Spleen (tissue), 11 donors: ENCODE measurements around the gene FOXD2. TPM values are rescaled to one million over a fixed set of nuclear protein-coding genes. Genes with fewer than 3 reads are reported as not detected.

Source experiments
- DNase-seq: peaks from one replicate; pipeline ENCODE4 v3.0.0-alpha.2; 2020
- H3K27ac ChIP-seq, 8 donors: fragments of 200-600 bp; sonication (generic) in 7 of 8; 1 replicate in 4 of 8; 2 replicates in 4 of 8; pipeline versions ENCODE4 v1.5.0 to v1.8.0; 2016 to 2021; ENCODE audit warnings: inconsistent platforms in 4 of 8, mild to moderate bottlenecking in 4 of 8, moderate library complexity in 1 of 8
- H3K27me3 ChIP-seq, 7 donors: fragments of 200-600 bp; sonication (generic) in 6 of 7; replicated peaks in 1 of 7; 1 replicate in 4 of 7; 2 replicates in 3 of 7; pipeline versions ENCODE4 v1.5.0 to v1.8.0; 2016 to 2021; ENCODE audit warnings: inconsistent platforms in 3 of 7, mild to moderate bottlenecking in 1 of 7
- H3K36me3 ChIP-seq, 6 donors: fragments of 200-600 bp; sonication (generic) in 5 of 6; 1 replicate in 4 of 6; 2 replicates in 2 of 6; pipeline versions ENCODE4 v1.5.0 to v1.8.0; 2016 to 2021; ENCODE audit warnings: inconsistent platforms in 2 of 6
- H3K4me1 ChIP-seq, 6 donors: fragments of 200-600 bp; sonication (generic) in 5 of 6; 1 replicate in 3 of 6; 2 replicates in 3 of 6; pipeline versions ENCODE4 v1.5.0 to v1.8.0; 2016 to 2021; ENCODE audit warnings: inconsistent platforms in 3 of 6
- H3K4me3 ChIP-seq, 8 donors: fragments of 200-600 bp; sonication (generic) in 7 of 8; 1 replicate in 4 of 8; 2 replicates in 4 of 8; pipeline versions ENCODE4 v1.5.0 to v1.8.0; 2016 to 2021; ENCODE audit warnings: inconsistent platforms in 4 of 8, mild to moderate bottlenecking in 4 of 8, moderate library complexity in 2 of 8
- H3K9me3 ChIP-seq, 8 donors: fragments of 200-600 bp; sonication (generic) in 7 of 8; 1 replicate in 4 of 8; 2 replicates in 4 of 8; pipeline versions ENCODE4 v1.5.0 to v1.8.0; 2016 to 2021; ENCODE audit warnings: inconsistent platforms in 4 of 8
- POLR2A ChIP-seq, 3 donors: fragments of 450-650 bp; IDR thresholded peaks; one replicate each; pipeline ENCODE4 v1.5.1; 2017; ENCODE audit warnings: antibody characterized with exemption in 3 of 3, mild to moderate bottlenecking in 1 of 3
- POLR2AphosphoS5 ChIP-seq, 3 donors: sonication (generic); formaldehyde crosslinking; IDR thresholded peaks; one replicate each; pipeline ENCODE4 v1.5.1; 2017; ENCODE audit warnings: antibody characterized with exemption in 3 of 3
- WGBS, 5 donors: extraction: QIAGEN DNeasy Blood & Tissue Kit in 3 of 5; methylation state at CpG; one replicate each; pipeline versions ENCODE4 v1.1.5 to v1.1.7; 2013 to 2018; 5-methylcytosine and 5-hydroxymethylcytosine counted together
- intact Hi-C: fragments of 100-400 bp; cut with DNase I; formaldehyde crosslinking; loops from one replicate; pipeline ENCODE4 v1.15.0; 2023; ENCODE audit warnings: low total_unique reads
- polyA plus RNA-seq, 3 donors: library from polyadenylated mRNA; stranded (reverse); fragments of 200-250 nt; gene quantifications; one replicate each; pipeline ENCODE4 v1.2.1, GENCODE V29; 2013
- total RNA-seq, 7 donors: library from RNA; depleted of rRNA in 3 of 7; stranded (reverse); fragments of >200 nt in 3 of 7; fragmentation: NEBNext Ultra II Directional in 4 of 7; extraction: Animal tissue kit (Norgen Biotek cat#: 25700) in 4 of 7; gene quantifications; one replicate each; pipeline versions ENCODE4 v1.1.0 to v1.2.1, GENCODE V29; 2016 to 2021
- TF ChIP-seq, protein P1 (sequence below), 11 experiments: fragments of 200-600 bp in 7 of 11; fragments of 450-650 bp in 4 of 11; sonication (generic) in 4 of 11; IDR thresholded peaks in 8 of 11; conservative IDR thresholded peaks in 3 of 11; 1 replicate in 7 of 11; 2 replicates in 4 of 11; pipeline versions ENCODE4 v1.4.0 to v1.8.0; 2016 to 2021; ENCODE audit warnings: antibody characterized with exemption in 11 of 11, inconsistent platforms in 4 of 11, mild to moderate bottlenecking in 1 of 11
- donor health status: healthy with polysubstance abuse.
- donor health status: DM: no; HTN: no; CAD: no; lungs with moderate emphysema.
- donor health status: DM: no; HTN: no; CAD: no.
- donor health status: Bipolar disorder and iron deficiency.
- donor health status: healthy.
- donor health status: DM: no; HTN: no; CAD: no.
- donor health status: DM: yes; HTN: yes; CAD: no.

FOXD2 gene
- total and polyA plus RNA-seq, 10 donors, result 0.09 to 1.7 (median 0.61) TPM

DNA sequence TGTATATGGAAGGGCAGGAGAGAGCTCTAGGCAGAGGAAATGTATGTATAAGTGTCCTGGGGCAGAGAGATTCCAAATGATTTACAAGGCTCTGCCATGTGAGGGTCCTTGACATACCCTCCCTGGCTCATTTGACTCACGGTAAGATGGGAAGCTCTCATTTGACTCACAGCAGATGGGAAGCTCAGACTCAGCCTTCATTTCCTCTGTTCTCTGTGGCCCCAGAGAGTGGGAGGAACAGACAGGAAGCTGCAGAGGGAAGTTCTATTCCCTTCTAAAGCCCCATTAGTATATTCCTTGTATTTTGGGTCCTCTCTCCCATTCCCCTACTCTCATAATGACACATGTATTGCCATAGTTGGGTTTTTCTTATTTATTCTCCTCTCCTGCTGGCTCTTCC, 44.9 kb downstream of the FOXD2 start:
- TF ChIP-seq POLR2A (IDR thresholded peaks at IDR 0.05) (no peak), POLR2AphosphoS5 (IDR thresholded peaks at IDR 0.05) (no peak)
- TF ChIP-seq, protein P1, sequence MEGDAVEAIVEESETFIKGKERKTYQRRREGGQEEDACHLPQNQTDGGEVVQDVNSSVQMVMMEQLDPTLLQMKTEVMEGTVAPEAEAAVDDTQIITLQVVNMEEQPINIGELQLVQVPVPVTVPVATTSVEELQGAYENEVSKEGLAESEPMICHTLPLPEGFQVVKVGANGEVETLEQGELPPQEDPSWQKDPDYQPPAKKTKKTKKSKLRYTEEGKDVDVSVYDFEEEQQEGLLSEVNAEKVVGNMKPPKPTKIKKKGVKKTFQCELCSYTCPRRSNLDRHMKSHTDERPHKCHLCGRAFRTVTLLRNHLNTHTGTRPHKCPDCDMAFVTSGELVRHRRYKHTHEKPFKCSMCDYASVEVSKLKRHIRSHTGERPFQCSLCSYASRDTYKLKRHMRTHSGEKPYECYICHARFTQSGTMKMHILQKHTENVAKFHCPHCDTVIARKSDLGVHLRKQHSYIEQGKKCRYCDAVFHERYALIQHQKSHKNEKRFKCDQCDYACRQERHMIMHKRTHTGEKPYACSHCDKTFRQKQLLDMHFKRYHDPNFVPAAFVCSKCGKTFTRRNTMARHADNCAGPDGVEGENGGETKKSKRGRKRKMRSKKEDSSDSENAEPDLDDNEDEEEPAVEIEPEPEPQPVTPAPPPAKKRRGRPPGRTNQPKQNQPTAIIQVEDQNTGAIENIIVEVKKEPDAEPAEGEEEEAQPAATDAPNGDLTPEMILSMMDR (IDR thresholded peaks at IDR 0.05 in 8 of 11, conservative IDR thresholded peaks at IDR 0.05 in 3 of 11), result no peak
- no peaks in the 10 kb centered on the region for H3K36me3 ChIP-seq
- H3K4me1 ChIP-seq, result no peaks in the 10 kb centered on the region
- no peak overlapping the region for H3K4me3 ChIP-seq
- peaks cover 0 to 14% (median 0%) of the 10 kb centered on the region in 7 donors for H3K27me3 ChIP-seq
- H3K27ac ChIP-seq, result no peak overlapping the region
- no peaks in the 10 kb centered on the region for H3K9me3 ChIP-seq
- intact Hi-C loops, result no loop called here
- DNase-seq, result no peak
- 0 to 17% (median 10%) methylated on average over 1 of the region's 1 CpG for WGBS, 5 donors

DNA sequence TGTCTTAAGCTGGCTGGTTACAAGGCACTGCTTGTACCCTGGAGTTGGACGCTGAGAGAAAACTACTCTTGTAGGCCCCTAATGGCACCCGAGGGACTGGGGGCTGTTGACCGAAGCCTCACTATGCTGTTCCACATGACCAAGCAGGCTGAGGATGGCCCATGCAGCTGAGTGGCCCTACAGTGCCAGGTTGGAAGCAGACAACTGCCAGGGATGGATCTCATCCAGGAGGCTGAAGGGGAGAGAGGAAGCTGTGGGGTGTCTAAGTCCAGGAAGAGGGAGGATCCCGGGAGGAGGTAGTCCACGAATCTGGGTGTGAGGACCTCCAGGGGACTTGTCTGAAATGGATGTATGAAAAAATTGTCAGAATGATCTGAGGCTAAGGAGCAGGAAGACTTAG, 45.8 kb downstream of the FOXD2 start:
- DNase-seq, result no peak
- Histone ChIP-seq H3K9me3 (no peaks in the 10 kb centered on the region), H3K36me3 (no peaks in the 10 kb centered on the region), H3K27me3 (peaks cover 0 to 14% (median 0%) of the 10 kb centered on the region in 7 donors), H3K4me1 (no peaks in the 10 kb centered on the region), H3K27ac (no peak overlapping the region), H3K4me3 (no peak overlapping the region)
- WGBS, 5 donors, result 83 to 93% (median 87%) methylated on average over 5 of the region's 5 CpGs
- TF ChIP-seq, protein P1 (IDR thresholded peaks at IDR 0.05 in 8 of 11, conservative IDR thresholded peaks at IDR 0.05 in 3 of 11), result no peak
- TF ChIP-seq POLR2AphosphoS5 (IDR thresholded peaks at IDR 0.05) (no peak), POLR2A (IDR thresholded peaks at IDR 0.05) (no peak)
- intact Hi-C loops, result no loop called here

DNA sequence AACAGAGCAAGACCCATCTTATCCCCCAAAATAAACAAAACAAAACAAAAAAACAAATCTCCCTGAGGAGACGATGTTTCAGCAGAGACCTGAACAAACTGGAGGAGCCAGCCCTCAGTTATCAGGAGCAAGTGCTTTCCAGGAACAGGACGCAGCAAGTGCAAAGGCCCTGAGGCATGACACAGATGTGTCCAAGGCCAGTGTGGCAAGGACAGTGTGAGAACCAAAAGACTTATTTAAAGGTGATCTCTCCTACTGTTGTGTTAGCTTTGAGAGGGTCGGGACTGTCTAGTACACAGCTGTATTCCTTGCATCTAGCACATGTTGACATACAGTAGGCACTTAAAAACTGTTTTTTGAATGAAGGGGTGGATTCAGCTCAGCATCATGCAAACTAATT, 48.0 kb downstream of the FOXD2 start:
- TF ChIP-seq POLR2A (IDR thresholded peaks at IDR 0.05) (no peak), POLR2AphosphoS5 (IDR thresholded peaks at IDR 0.05) (no peak)
- TF ChIP-seq, protein P1 (IDR thresholded peaks at IDR 0.05 in 8 of 11, conservative IDR thresholded peaks at IDR 0.05 in 3 of 11), result no peak
- intact Hi-C loops, result no loop called here
- no peaks in the 10 kb centered on the region for H3K36me3 ChIP-seq
- 79 to 94% (median 85%) methylated on average over 3 of the region's 3 CpGs for WGBS, 5 donors
- H3K4me3 ChIP-seq, result no peak overlapping the region
- H3K27me3 ChIP-seq, result peaks cover 0 to 18% (median 0%) of the 10 kb centered on the region in 7 donors
- no peaks in the 10 kb centered on the region for H3K9me3 ChIP-seq
- no peak for DNase-seq
- H3K4me1 ChIP-seq, result no peaks in the 10 kb centered on the region
- H3K27ac ChIP-seq, result no peak overlapping the region

DNA sequence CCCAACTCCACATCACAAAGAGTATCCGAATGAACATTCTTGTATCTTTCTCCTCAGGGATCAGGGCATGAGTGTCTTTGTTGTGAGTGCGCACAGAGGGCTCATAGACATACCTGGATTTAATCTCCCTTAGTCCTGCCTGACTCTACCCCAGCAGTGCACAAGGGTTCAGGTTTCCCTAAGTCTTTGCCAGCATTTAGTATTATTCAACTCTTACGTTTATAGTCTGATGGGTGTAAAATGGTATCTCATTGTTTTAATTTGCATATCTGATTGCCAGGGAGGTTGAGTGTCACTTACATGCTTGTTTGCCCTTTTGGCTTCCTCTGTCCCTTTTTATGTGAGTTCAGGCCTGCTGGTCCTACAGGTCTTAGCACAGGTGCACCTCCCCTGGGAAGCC, 49.5 kb downstream of the FOXD2 start:
- no peaks in the 10 kb centered on the region for H3K36me3 ChIP-seq
- no peak for DNase-seq

More for the DNA sequence above, 49.5 kb downstream of the FOXD2 start:
- H3K27ac ChIP-seq, result no peak overlapping the region
- no peaks in the 10 kb centered on the region for H3K4me1 ChIP-seq
- intact Hi-C loops, result no loop called here
- TF ChIP-seq POLR2AphosphoS5 (IDR thresholded peaks at IDR 0.05), result no peak
- TF ChIP-seq POLR2A (IDR thresholded peaks at IDR 0.05), result no peak
- TF ChIP-seq, protein P1 (IDR thresholded peaks at IDR 0.05 in 8 of 11, conservative IDR thresholded peaks at IDR 0.05 in 3 of 11), result no peak
- 90 to 99% (median 94%) methylated on average over 3 of the region's 3 CpGs for WGBS, 5 donors
- no peak overlapping the region for H3K4me3 ChIP-seq
- peaks cover 0 to 24% (median 0%) of the 10 kb centered on the region in 7 donors for H3K27me3 ChIP-seq
- no peaks in the 10 kb centered on the region for H3K9me3 ChIP-seq
